GM10266 (cell line): ENCODE data around the gene SCAMP1.
"Not testable (repeated sequence)": the region's sequence is repeated elsewhere in the genome, so short reads cannot be mapped to it uniquely, and the experiment has no call there.

Experiments
- DNase-seq: peaks from one replicate; pipeline ENCODE4 v3.0.0; 2012; ENCODE audit errors: extremely low spot score
- TF ChIP-seq, protein P1 (sequence below): IDR thresholded peaks from 2 replicates; pipeline ENCODE4 v1.5.1; 2012; ENCODE audit warnings: mild to moderate bottlenecking, low read depth; ENCODE audit not compliant: control insufficient read depth, insufficient read depth; ENCODE audit errors: missing control alignments

Gene SCAMP1

DNA sequence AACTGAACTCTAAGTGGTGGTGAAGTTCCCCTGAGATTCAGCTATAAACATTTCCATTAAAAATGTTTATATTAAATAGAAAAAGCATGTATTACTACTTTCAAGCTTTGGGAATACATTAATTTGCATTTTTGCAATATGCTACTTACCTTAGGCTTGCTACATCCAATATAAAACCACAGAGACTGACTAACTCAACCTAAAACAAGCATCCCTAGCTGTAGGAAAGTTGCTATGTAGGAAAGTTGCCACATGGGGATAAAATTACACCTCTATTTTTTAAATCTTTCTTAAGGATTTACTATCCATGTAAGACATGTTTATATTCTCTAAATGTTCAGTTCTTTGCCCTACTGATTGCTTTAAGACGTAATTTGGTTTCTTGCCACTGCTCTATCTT is 12.8 kb downstream of the SCAMP1 start:
- DNase-seq = no peak

DNA sequence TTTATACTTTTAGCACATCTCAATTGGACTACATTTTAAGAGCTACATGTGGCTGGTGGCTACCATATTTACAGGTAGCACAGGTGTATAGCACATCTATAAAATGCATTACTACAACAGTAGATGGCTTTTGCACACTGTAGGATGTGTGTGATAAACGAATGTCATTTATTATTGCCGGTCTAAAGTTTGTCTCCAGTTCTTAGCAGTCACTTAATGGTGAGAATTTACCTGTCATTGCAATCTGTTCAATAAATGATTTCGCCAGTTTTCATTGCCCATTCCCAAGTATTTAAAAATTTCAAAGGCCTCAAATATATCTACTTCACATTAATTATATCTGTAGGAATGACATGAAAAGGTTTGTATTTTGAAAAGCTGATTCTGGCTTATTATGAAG is 15.9 kb downstream of the SCAMP1 start:
- TF ChIP-seq, protein P1, sequence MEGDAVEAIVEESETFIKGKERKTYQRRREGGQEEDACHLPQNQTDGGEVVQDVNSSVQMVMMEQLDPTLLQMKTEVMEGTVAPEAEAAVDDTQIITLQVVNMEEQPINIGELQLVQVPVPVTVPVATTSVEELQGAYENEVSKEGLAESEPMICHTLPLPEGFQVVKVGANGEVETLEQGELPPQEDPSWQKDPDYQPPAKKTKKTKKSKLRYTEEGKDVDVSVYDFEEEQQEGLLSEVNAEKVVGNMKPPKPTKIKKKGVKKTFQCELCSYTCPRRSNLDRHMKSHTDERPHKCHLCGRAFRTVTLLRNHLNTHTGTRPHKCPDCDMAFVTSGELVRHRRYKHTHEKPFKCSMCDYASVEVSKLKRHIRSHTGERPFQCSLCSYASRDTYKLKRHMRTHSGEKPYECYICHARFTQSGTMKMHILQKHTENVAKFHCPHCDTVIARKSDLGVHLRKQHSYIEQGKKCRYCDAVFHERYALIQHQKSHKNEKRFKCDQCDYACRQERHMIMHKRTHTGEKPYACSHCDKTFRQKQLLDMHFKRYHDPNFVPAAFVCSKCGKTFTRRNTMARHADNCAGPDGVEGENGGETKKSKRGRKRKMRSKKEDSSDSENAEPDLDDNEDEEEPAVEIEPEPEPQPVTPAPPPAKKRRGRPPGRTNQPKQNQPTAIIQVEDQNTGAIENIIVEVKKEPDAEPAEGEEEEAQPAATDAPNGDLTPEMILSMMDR = no peak

More for the DNA sequence above, 12.8 kb downstream of the SCAMP1 start:
- TF ChIP-seq, protein P1 = no peak

DNA sequence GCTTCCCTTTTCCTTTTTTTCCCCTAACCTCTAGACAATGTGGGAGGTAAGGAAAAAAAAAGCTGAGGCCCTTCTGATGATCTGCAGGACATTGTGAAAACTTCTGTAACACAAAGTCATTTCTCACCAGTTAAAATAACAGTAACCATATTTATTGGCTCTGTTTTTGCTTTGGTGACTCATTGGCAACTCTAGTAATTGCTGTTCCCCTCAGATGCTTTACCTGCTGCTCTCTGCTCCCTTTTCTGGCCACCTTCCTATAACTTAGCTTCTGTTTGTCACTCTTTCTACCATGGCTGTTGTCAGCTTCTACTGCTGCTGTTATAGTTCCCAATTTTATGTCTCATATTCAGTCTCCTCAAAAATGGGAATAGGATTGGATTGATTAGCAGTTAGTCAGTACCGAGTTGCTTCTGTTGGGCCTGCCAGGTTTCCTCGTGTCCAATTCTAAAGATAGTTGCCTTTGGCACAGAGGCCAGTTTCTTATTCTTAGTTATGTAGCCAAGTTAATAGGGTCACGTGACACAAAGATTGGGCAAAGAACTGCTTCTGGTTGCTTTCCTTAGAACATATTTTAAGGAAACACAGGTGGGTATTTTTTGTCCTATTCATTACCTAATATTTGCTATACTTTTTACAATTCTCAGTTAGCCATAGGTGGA is 16.8 kb downstream of the SCAMP1 start:
- no peak for DNase-seq
- TF ChIP-seq, protein P1 = no peak

More for the DNA sequence above, 15.9 kb downstream of the SCAMP1 start:
- no peak for DNase-seq

DNA sequence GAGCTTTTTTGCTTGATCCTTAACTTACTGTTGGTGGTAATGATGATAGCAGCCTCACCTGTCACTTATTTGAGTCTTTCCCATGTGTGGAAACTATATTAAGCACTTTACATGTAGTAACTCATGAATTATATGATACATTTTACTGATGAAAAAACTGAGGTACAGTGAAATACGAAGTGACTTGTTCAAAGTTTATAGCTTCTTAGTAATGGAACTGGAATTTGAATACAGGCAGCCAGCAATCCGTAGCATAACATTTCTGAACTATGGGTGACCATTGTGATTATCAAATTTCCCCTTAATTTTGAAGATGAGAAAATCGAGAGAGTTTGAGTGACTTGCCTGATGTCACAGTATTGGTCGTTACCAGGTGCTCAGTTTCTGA is 17.3 kb downstream of the SCAMP1 start:
- TF ChIP-seq, protein P1 = no peak
- DNase-seq = no peak

DNA sequence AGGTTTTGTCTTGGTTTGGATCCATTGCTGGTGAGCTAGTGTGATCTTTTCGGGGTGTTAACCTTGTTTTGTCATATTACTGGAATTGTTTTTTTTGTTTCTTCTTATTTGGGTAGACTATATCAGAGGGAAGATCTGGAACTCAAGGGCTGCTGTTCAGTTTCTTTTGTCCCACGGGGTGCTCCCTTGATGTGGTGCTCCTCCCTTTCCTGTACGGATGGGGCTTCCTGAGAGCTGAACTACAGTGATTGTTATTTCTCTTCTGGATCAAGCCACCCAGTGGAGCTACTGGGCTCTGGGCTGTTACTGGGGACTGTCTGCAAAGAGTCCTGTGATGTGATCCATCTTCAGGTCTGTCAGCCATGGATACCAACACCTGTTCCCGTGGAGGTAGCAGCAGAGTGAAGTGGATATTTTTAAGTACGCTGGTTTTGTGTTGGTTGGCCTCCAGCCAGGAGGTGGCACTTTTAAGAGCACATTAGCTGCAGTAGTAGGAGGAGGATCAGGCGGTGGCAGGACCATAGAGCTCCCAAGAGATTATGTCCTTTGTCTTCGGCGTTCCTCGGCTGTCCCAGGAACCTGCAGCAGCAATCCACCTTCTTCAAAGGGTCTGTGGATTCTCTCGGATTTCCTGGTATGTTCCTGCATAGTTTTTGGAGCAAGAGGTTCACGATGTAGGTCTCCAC is 27.2 kb downstream of the SCAMP1 start:
- no peak for DNase-seq
- TF ChIP-seq, protein P1 = no peak

DNA sequence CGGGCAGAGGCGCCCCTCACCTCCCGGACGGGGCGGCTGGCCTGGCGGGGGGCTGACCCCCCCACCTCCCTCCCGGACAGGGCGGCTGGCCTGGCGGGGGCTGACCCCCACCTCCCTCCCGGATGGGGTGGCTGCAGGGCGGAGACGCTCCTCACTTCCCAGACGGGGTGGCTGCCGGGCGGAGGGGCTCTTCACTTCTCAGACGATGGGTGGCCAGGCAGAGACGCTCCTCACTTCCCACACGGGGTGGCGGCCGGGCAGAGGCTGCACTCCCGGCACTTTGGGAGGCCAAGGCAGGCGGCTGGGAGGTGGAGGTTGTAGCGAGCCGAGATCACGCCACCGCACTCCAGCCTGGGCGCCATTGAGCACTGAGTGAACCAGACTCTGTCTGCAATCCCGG is 30.9 kb downstream of the SCAMP1 start:
- not testable (repeated sequence) for DNase-seq

DNA sequence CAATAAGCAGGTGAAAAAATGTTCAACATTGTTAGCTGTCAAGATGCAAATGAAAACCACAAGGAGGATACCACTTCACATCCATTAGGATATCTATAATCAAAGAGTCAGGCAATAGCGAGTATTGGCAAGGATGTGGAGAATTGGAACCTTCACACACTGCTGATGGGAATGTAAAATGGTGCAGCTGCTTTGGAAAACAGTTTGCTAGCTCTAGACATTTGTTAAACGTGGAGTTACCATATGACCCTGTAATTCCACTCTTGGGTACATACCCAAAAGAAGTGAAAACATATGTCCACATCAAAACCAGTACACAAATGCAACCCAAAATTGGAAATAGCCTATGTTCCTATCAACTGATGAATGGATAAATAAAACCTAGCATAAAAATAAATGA is 37.4 kb downstream of the SCAMP1 start:
- no peak for DNase-seq
- TF ChIP-seq, protein P1 = no peak

DNA sequence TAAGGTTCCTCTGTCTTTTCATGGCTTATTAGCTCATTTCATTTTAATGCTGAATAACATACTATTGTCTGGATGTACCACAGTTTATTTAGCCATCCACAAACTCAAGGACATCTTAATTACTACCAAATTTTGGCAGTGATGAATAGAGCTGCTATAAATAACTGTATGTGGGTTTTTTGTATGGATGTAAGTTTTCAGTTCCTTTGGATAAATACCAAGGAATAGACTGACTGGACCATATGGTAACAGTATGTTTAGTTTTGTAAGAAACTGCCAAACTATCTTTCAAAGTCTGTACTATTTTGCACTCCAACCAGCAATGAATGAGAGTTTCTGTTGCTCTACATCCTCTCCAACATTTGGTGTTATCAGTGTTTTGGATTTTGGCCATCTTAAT is 38.7 kb downstream of the SCAMP1 start:
- no peak for DNase-seq
- TF ChIP-seq, protein P1 = no peak
